GM12891 (cell line): ENCODE results near the gene GRM6.

Experiments
- DNase-seq: peaks from one replicate; pipeline ENCODE4 v3.0.0; 2011; ENCODE audit warnings: low spot score; ENCODE audit not compliant: insufficient read length
- FAIRE-seq: peaks from 2 replicates; lab custom pipeline; 2011; peaks lifted over from hg19 to GRCh38; lab: Jason Lieb, UNC
- PAX5 ChIP-seq: IDR thresholded peaks from 2 replicates; pipeline ENCODE4 v1.6.1; 2011; ENCODE audit warnings: low read length, moderate library complexity, mild to moderate bottlenecking; ENCODE audit not compliant: insufficient read depth, severe bottlenecking
- POLR2A ChIP-seq: IDR thresholded peaks from 2 replicates; pipeline ENCODE4 v1.6.1; 2011; ENCODE audit warnings: low read depth, low read length, control low read depth
- POLR2AphosphoS5 ChIP-seq: IDR thresholded peaks from 2 replicates; pipeline ENCODE4 v1.6.1; 2011; ENCODE audit warnings: low read depth, low read length, control low read depth
- POU2F2 ChIP-seq: IDR thresholded peaks from 2 replicates; pipeline ENCODE4 v1.6.1; 2011; ENCODE audit warnings: low read depth, mild to moderate bottlenecking, control low read depth, low read length, moderate library complexity
- SPI1 ChIP-seq: IDR thresholded peaks from 2 replicates; pipeline ENCODE4 v1.6.1; 2011; ENCODE audit warnings: low read depth, low read length, control low read depth
- TAF1 ChIP-seq: IDR thresholded peaks from 2 replicates; pipeline ENCODE4 v1.6.1; 2011; ENCODE audit warnings: low read depth, low read length, control low read depth

GRM6 gene

DNA sequence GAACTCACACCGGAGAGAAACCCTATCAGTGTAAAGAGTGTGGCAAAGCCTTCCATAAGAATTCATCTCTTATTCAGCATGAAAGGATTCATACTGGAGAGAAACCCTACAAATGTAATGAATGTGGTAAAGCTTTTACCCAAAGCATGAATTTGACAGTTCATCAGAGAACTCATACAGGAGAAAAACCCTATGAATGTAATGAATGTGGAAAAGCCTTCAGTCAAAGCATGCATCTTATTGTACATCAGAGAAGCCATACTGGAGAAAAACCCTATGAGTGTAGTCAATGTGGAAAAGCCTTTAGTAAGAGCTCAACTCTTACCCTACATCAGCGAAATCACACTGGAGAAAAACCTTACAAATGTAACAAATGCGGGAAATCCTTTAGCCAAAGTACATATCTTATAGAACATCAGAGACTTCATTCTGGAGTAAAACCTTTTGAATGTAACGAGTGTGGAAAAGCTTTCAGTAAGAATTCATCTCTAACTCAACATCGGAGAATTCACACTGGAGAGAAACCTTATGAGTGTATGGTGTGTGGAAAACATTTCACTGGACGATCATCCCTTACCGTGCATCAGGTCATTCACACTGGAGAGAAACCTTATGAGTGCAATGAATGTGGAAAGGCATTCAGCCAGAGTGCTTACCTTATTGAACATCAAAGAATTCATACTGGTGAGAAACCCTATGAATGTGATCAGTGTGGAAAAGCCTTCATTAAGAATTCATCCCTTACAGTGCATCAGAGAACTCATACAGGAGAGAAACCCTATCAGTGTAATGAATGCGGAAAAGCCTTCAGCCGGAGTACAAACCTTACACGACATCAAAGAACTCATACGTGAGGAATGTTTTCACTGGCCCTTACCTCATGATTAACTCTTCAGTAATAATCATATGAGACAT is 63.0 kb downstream of the GRM6 start:
- TF ChIP-seq POLR2A (no peak), POU2F2 (no peak), POLR2AphosphoS5 (no peak), PAX5 (no peak), SPI1 (no peak), TAF1 (no peak)
- DNase-seq (no peak), FAIRE-seq (no peak)
